Measurements from ENCODE around the gene TBC1D22A.

GRCh38 chr22:46739094-46739870 is 23.2 kb upstream of the TBC1D22A start:
- TF ChIP-seq CTCF (IDR thresholded peaks at IDR 0.05; ENCODE audit: insufficient read depth, low read depth, low read length) (peak; percentile 7), EZH2 (IDR thresholded peaks at IDR 0.05; ENCODE audit: insufficient read depth, low read length) (no peak)

All from astrocyte (in vitro differentiated cells and primary cell).